ENCODE results near the gene ANKRD39.

The ANKRD39 gene

DNA sequence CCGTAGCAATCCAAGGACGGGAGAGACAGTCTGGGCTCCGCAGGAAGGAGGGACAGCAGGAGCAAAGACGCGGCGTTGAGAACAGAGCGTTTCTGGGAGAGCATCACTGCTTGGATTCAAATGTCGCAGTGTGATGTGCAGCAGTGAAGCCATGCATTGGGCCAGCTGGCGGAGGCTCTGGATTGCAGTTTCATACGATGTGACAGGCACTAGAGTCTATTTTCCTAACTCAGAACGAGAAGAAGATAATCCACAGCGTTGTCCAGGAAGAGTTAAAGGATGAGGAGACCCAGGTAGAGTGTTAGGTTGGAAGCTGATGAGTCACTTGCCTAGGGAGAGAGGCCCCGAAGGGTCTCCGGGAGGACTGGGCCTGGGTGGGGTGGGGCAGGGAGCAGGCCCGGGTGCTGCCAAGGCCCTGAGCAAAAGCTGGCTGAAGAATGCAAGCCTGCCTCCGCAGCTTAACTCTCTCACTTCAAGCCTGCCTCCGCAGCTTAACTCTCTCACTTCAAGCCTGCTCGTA is 29.7 kb upstream of the ANKRD39 start:
- no peak for DNase-seq

DNA sequence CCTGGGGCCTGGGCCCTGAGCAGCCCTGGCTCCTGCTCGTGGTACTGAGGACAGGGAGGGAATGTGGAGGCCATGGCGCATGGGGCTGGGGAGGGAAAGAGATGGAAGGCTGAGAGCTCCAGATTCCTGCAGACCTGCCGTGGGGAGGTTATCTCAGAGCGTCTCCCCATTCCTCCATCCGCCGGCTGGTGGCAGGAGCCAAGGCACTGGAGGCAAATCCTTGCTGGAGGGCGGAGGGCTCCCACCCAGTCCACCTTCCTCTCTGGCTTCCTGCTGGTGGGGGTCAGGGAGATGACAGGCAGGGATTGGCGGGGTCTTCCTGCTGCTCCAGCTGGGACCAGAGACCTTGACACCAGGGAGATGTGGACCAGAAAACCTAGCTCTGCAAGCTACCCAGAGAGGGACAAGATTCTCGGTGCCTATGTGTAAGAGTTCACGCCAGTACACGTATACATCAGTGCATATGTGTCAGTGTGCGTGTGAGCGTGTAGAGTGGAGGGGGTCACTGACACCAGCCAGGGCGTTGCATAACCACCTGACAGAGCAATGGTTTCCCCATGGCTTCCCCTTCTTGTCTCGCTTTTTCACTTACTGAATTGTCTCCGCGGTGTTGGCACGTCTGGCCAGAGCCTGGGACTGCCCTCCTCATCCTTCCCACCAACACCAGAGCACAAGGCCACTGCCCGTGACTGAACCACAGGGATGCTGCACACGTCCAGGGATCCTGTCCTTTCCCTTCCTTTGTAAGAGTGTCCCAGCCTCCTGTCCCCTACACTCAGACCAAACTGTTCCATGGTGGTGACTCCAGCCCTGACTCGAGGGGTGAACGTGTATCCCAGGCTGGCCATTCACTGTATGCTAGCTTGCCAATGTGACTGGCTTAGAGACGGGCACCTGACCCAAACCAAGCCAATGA is 27.9 kb upstream of the ANKRD39 start:
- peak; percentile 49 to 75 for DNase-seq

DNA sequence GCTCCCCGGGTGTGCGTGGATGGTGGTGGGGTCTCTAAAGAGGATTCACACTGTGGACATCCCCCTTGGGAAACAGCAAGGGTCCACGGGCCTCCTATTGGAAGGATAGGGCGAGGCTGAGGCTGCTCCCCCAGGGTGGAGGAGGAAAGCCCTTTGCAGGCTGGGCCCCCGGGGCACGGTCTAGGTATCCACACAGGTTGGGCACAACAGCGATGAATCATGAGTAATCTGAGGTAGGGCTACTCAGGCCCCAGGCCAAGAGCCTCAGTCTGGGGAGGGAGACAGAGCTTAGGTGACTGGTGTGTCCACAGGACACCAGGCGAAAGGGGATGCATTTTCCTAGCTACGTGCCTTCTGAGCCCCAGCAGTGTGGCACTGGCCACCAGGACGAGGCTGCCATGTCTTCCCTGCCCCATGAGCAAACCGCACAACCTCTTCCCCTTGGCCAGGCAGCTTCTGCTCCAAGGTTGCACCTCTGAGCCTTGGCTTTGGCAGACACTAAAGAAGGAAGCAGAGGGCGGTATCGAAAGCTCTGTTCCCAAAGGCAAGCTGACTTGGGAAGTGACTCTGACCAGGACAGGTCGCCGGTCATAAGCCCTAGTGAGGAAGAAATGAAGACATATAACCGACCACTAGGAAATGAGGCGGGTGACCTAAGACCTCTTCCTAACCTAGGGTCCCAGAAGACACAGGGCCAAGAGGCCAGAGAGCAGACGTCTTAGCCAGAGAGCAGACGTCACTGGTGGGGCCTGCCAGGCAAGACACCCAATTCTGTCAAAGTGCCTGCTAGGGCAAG is 26.7 kb upstream of the ANKRD39 start:
- peak; percentile 33 to 57 for DNase-seq

GRCh38 chr2:96883306-96883705 is 25.5 kb upstream of the ANKRD39 start:
- DNase-seq: no peak

GRCh38 chr2:96882906-96883305 is 25.1 kb upstream of the ANKRD39 start:
- no peak for DNase-seq

- no peak for DNase-seq
Measured at GRCh38 chr2:96882230-96882629, 24.4 kb upstream of the ANKRD39 start.

GRCh38 chr2:96881349-96882195 is 23.8 kb upstream of the ANKRD39 start:
- no peak for DNase-seq

GRCh38 chr2:96880891-96881273 is 23.1 kb upstream of the ANKRD39 start:
- DNase-seq: no peak

- DNase-seq: no peak
Measured at GRCh38 chr2:96879545-96880040, 21.8 kb upstream of the ANKRD39 start.

- no peak for DNase-seq
Measured at GRCh38 chr2:96878796-96879544, 21.2 kb upstream of the ANKRD39 start.

DNA sequence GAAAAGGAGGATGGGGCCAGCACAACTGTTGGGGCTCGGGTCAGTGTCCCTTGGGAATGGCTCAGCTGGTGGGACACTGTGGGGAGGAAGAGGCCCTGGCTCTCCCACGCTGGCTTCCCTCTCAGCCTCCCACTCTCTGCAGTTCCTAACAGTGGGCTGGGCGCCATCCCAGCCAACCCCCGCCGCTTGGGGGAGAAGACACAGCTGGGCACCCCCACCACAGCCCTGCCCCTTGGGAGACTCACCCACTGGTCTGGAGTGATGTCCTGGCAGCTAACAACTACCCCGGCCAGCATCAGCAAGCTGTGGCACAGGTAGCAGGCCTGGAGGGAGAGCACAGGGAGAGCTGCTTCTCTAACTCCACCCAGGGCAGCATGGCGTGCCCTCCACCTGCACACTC is 20.4 kb upstream of the ANKRD39 start:
- no peak for DNase-seq

DNA sequence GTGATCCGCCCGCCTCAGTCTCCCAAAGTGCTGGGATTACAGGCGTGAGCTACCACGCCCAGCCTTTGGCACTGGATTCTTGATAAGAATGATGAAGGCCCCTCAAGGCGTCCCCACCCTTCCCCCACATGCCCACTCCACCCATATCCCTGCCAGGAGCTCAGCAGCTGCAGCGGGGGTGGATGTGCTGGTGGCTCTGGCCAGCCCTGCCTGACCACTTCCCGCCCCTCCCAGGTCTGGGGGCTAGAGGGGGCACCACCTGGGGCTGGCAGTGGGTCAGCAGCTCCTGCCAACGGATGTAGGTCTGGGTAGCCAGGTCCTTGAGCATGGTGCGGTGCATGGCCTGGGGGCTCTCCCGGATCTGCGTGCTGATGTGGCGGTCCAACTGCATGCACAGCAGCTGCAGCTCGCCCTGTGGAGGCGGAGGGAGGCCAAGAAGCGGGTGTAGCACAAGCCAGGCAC is 19.8 kb upstream of the ANKRD39 start:
- DNase-seq: no peak

DNA sequence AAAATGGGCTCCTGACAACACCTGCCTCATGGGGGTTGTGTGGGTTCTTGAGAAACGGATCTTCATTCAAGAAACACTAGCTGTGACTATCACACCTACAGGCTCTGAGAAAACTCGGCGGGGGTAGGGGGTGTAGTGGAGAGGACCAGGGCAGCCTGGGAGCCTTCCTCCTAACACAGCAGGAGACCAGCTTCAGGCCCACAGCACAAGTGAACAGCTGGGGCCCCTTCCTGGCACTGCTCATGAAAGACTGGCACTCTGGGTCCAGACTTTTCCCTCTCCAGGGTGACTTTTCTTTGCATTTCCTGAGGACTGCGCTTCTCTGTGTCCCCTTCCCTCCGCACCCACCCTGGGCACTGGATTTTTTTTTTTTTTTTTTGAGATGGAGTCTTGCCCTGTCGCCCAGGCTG is 19.2 kb upstream of the ANKRD39 start:
- no peak for DNase-seq

DNA sequence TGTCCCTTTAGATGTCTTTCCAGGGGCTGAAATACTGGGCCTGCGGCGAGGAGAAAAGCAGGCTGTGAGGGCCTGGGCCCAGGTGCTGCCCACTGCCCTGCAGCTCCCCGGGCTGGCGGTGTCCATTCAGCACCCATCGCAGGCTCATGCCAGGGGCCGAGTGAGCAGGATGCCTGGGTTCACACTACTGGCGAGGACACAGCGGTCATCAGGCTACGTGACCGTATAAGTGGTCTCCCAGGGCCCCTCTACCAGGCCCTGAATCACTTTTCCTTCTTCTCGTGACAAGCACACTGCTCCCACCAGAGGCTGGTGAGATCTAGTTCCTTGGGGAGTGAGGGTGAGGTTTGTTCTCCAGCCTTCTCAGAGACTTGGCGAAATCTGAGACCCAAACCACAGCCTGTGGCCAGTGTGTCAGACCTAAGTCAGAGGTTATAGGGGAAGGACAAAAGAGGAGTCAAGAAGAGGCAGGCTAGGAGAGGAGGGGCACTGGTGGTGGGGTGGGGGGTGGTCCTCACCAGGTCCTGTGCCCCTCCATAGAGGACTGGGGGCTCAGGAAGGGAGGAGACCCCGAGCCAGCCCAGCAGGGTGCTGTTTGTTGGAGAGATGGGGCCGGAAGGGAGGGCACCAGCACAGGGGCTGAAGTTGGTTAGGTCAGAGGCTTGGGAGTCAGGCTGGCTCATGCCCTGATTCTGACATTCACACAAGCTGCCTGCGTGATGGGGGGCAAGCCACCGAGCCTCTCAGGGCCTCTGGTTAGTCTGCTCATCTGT is 18.6 kb upstream of the ANKRD39 start:
- DNase-seq: no peak

DNA sequence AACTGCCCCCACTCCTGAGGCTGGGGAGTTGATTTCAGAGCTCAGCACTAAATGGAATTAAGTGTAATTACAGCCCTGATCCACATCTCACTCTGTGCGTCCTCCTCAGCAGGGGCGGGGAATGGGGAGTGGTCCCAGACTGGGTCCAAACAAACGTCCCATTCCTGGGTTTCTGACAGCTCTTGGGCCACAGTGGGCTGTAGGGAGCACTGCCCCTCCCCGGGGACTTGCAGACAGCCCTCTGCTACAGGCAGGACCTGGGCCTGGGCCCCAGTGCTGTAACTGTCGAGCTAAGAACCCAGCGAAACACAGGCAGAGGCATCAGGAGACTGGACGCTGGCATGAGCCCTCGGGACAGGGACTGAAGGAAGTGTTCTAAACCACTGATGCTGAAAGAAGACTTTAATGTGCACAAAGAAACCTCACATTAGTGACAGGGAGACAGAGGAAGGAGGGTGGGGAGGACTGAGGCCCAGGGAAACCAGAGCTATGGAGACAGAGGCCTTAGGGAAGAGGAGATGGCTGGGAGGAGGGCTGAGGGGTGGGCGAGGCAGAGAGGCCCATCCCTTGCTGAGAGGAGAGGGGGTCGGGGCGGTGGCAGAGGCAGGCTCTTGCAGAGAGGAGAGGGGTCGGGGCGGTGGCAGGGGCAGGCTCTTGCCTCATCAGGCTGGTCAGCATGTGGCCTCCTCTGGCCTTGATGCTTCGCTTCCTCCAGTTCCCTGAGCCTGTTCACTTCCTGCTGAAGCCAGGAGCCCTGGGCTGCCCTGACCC is 17.9 kb upstream of the ANKRD39 start:
- DNase-seq: no peak

DNA sequence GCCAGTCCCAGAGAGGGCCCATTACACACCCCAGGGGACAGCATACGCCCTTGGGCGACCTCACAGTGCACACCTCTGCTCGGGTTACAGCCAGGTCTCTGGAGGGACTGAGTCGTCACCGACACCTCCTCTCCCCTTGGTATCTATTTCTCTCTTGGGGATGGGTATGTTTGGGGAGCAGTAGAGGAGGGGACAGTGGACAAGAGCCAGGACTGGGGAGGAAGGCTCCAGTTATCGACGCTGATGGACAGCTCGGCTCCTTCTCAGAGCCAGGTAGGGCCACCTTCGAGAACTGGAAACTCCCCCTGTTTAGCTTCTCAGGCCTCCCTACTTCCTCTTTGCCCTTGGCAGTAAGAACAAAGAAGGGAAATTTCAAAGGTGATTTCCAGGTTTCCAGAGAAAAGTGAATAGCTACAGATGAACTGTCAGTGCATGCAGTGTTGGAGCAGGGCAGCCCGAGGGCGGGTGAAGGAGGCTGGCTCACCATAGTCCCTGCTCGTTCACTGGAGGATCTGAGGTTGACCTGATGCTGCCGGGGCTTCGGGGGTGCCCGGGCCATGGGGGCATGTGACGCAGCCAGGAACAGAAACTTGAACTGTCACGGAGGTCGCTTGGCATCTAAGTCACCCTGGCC is 16.5 kb upstream of the ANKRD39 start:
- DNase-seq: no peak

- peak; percentile 64 to 79 for DNase-seq
Measured at GRCh38 chr2:96873651-96874096, 15.9 kb upstream of the ANKRD39 start.

DNA sequence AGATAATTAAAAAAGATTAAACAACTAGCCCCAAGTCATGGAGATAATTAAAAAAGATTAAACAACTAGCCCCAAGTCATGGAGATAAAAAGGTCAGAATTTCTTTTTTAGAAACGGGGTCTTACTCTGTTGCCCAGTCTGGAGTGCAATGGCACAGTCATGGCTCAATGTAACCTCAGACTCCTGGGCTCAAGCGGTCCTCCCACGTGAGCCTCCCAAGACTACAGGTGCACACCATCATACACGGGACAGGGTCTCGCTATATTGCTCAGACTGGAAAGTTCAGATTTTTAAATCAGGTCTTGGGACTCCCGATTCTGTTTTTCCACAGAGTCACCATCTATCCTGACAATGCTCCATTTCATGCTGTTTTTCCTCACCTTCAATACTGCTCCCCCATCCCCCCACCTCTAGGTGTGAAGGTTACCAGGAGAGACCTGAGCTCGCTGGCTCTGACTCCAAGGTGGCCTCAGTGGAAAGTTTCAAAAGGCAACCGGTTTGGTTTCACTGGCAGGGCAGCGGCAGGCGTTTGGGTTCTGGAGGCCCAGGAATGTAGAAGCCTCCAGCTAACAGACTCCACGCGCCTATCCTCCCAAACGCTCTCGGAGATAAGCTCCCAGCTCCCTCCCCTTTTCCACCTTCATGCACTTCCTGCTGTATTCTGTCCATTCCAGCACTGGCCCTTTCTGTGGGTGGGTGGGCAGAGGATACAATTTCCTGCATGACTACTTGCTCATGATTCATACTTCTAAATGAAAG is 15.0 kb upstream of the ANKRD39 start:
- DNase-seq: no peak

Measured in inflammatory macrophage (primary cell).